ENCODE measurements around the gene IDS. TPM values are rescaled to one million over a fixed set of nuclear protein-coding genes. Genes with fewer than 3 reads are reported as not detected.

The IDS gene
- total RNA-seq, 1 experiment from 2014 or later: 39.2 TPM

DNA sequence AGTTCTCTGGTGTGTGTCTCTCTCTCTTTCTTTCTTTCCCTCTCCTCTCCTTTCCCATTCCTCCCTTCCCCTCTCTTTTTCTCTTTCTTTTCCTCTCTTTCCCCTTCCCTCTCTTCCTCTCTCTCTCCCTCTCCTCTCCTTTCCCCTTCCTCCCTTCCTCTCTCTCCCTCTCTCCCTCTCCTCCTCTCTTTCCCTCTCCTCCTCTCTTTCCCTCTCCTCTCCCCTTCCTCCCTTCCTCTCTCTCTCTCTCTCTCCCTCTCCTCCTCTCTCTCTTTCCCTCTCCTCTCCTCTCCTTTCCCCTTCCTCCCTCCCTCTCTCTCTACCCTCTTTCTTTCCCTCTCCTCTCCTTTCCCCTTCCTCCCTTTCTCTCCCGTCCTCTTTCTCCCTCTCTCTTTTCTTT lies 23.3 kb upstream of the IDS start:
- Histone ChIP-seq H3K79me1 (ENCODE audit: insufficient read depth, low read depth, low read length, poor library complexity, severe bottlenecking) (no peaks in the 10 kb centered on the region), H3K23me2 (ENCODE audit: insufficient read length, low read depth, low read length, poor library complexity, severe bottlenecking) (no peaks in the 10 kb centered on the region), H3T11ph (ENCODE audit: low read length) (no peak overlapping the region), H2BK12ac (ENCODE audit: insufficient read length, low read depth, low read length) (no peak overlapping the region), H3K27me3 (ENCODE audit: insufficient read depth, low read length) (no peaks in the 10 kb centered on the region), H4K8ac (replicated peaks; ENCODE audit: insufficient read length, low read depth, low read length) (no peak overlapping the region), H3K56ac (ENCODE audit: insufficient read length, low read depth, low read length) (no peak overlapping the region), H3K79me2 (ENCODE audit: insufficient read depth, low read length) (no peaks in the 10 kb centered on the region), H3K27ac (ENCODE audit: insufficient read length, low read depth, low read length) (no peak overlapping the region), H2BK120ac (ENCODE audit: low read depth, low read length, poor library complexity, severe bottlenecking) (no peak overlapping the region), H4K20me1 (ENCODE audit: control insufficient read depth, insufficient read depth, insufficient read length) (no peaks in the 10 kb centered on the region), H2AFZ (ENCODE audit: low read length) (no peak overlapping the region), H3K9me3 (ENCODE audit: control insufficient read depth, low read depth, low read length) (peaks cover 15% of the 10 kb centered on the region), H4K91ac (ENCODE audit: insufficient read length, low read depth, low read length) (no peak overlapping the region), H3K4me2 (ENCODE audit: insufficient read depth, insufficient read length, low read length) (no peak overlapping the region), H2BK5ac (ENCODE audit: insufficient read length, low read length) (no peak overlapping the region), H3K9ac (ENCODE audit: extremely low read depth, insufficient read length, low read length) (no peak overlapping the region), H4K5ac (ENCODE audit: insufficient read length, low read depth, low read length) (no peak overlapping the region), H2AK5ac (ENCODE audit: insufficient read length, low read length) (no peak overlapping the region), H2BK15ac (ENCODE audit: low read depth, low read length) (no peak overlapping the region), H3K4me1 (ENCODE audit: insufficient read depth, low read length) (0 out of 2 replicates have a peak, but pooled peaks cover 4% of the 10 kb centered on the region), H3K4ac (ENCODE audit: low read depth, low read length) (no peak overlapping the region), H2BK20ac (ENCODE audit: low read depth, low read length, poor library complexity, severe bottlenecking) (no peak overlapping the region), H3K23ac (ENCODE audit: insufficient read length, low read depth, low read length) (no peak overlapping the region), H3K18ac (ENCODE audit: insufficient read length, low read depth, low read length) (no peak overlapping the region), H3K14ac (ENCODE audit: insufficient read depth, low read length) (no peak overlapping the region)
- TF ChIP-seq, protein P1, sequence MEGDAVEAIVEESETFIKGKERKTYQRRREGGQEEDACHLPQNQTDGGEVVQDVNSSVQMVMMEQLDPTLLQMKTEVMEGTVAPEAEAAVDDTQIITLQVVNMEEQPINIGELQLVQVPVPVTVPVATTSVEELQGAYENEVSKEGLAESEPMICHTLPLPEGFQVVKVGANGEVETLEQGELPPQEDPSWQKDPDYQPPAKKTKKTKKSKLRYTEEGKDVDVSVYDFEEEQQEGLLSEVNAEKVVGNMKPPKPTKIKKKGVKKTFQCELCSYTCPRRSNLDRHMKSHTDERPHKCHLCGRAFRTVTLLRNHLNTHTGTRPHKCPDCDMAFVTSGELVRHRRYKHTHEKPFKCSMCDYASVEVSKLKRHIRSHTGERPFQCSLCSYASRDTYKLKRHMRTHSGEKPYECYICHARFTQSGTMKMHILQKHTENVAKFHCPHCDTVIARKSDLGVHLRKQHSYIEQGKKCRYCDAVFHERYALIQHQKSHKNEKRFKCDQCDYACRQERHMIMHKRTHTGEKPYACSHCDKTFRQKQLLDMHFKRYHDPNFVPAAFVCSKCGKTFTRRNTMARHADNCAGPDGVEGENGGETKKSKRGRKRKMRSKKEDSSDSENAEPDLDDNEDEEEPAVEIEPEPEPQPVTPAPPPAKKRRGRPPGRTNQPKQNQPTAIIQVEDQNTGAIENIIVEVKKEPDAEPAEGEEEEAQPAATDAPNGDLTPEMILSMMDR (conservative IDR thresholded peaks at IDR 0.05): no peak
- DNase-seq: no peak
- Mint-ChIP-seq H3K4me3 (no peak overlapping the region), H3K27me3 (ENCODE audit: low read depth) (no peaks in the 10 kb centered on the region), H3K4me1 (peaks cover 0 to 3% of the 10 kb centered on the region in 2 experiments; a peak in 1 of 4 replicates), H3K36me3 (ENCODE audit: insufficient read depth in 1 of 3, low read depth in 3 of 3) (peaks cover 0 to 7% (median 3%) of the 10 kb centered on the region in 3 experiments; a peak in 6 of 7 replicates), H3K27ac (no peak overlapping the region; a peak in 1 of 7 replicates), H3K9me3 (peaks cover 53 to 54% of the 10 kb centered on the region in 2 experiments)
- WGBS (ENCODE audit: extremely low coverage, insufficient read length, low lambda C conversion rate): no CpG with 5 or more reads among the region's 1 CpG
